ENCODE measurements around the gene MRPL10.

DNA sequence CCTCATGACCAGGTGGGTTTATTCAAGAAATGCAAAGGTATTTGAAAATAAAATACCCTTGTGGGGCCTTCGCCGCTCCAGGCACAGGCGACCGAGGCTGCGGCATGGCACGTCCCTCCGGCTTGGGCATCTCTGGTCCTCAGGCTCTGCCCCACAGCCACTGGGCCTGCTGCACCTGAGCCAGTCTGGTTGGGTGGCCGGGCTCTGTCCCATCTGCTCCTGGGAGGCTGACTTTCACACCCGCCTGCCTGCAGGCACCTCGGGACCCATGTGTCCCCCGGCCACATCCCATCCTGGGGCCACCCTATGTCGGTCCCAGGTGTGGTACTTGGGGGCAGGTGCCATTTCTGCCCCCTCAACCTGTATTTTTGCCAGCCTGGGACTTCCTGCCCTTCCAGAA is 30.7 kb downstream of the MRPL10 start:
- TF ChIP-seq CTCF (IDR thresholded peaks at IDR 0.05) (no peak), EZH2 (IDR thresholded peaks at IDR 0.05) (no peak)

Data from neural progenitor cell (in vitro differentiated cells).